Activated gamma-delta T cell (primary cell): ENCODE measurements around the gene HIRA.

ENCODE experiments used
- DNase-seq: peaks from one replicate; lab custom pipeline; 2025; lab: John Stamatoyannopoulos, UW
- total RNA-seq, 2 donors: gene quantifications; one replicate each; lab custom pipeline; 2026; lab: John Stamatoyannopoulos, UW

HIRA gene, protein sequence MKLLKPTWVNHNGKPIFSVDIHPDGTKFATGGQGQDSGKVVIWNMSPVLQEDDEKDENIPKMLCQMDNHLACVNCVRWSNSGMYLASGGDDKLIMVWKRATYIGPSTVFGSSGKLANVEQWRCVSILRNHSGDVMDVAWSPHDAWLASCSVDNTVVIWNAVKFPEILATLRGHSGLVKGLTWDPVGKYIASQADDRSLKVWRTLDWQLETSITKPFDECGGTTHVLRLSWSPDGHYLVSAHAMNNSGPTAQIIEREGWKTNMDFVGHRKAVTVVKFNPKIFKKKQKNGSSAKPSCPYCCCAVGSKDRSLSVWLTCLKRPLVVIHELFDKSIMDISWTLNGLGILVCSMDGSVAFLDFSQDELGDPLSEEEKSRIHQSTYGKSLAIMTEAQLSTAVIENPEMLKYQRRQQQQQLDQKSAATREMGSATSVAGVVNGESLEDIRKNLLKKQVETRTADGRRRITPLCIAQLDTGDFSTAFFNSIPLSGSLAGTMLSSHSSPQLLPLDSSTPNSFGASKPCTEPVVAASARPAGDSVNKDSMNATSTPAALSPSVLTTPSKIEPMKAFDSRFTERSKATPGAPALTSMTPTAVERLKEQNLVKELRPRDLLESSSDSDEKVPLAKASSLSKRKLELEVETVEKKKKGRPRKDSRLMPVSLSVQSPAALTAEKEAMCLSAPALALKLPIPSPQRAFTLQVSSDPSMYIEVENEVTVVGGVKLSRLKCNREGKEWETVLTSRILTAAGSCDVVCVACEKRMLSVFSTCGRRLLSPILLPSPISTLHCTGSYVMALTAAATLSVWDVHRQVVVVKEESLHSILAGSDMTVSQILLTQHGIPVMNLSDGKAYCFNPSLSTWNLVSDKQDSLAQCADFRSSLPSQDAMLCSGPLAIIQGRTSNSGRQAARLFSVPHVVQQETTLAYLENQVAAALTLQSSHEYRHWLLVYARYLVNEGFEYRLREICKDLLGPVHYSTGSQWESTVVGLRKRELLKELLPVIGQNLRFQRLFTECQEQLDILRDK
- total RNA-seq, result 7.6 to 14.1 reads per million in 2 donors

DNA sequence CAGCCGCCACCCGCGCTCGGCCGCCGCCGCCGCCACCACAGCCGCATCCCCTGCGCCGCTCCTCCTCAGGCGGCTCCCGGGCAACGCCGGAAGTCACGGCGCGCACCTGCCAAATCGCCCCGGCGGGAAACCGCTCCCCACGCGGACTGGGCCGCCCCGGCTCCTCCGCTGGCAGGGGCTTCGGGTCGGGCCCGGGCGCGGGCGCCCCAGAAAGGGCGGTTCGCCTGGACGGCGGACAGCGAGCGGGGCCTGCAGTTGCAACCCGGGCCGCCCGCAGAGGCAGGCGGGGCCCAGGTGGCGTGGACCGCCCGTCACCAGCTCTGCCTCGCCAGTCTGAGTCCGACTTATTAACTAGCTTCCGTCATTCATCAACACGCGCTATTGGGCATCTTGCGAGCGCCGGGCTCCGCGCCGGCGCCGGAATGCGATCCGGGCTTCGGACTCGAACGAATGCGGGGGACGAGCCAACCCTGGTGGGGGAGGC, at the start of gene HIRA:
Gene HIRA (minus strand): TSS at position 85 of the 484 bp plus-strand sequence. CDS start 257 bp downstream, outside the sequence.
- DNase-seq, result peak; percentile 78

DNA sequence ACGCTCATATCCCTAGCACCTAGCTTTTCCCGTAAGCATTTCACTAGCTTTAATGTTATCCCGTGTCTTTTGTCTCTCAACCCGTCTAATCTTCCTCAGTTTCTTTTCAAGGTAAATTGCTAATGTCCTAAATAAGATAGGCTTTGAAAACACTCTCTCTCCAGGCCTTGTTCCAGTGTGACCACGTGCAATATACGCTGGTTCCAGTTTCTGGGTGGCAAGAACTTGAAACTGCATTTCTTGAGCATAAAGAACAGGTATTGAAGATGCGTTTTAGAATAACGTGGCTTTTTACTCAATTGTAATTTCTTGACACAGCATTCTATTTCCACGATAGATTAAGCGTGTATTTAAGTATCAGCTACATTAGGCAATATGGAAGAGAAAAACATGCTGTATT, 49.3 kb upstream of the HIRA start:
- DNase-seq, result no peak

DNA sequence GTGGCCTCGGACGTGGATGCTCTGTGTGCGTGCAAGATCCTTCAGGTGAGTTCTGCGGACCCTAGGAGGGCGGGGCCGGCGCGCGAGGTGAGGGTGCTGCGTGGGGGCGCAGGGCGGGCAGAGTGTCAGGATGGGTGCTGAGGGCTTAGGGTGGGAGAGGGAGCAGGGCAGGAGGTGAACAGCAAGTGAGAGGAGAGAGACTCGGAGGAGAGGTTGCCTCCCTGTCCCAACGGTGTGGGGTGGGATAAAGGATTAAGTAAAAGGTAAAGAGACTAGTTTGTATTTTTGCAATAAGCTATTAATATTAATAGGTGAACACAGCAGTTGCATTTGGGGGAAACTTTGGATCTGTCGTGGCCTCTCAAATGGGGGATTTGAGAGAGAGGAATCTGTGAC, 48.6 kb upstream of the HIRA start:
- DNase-seq, result no peak

DNA sequence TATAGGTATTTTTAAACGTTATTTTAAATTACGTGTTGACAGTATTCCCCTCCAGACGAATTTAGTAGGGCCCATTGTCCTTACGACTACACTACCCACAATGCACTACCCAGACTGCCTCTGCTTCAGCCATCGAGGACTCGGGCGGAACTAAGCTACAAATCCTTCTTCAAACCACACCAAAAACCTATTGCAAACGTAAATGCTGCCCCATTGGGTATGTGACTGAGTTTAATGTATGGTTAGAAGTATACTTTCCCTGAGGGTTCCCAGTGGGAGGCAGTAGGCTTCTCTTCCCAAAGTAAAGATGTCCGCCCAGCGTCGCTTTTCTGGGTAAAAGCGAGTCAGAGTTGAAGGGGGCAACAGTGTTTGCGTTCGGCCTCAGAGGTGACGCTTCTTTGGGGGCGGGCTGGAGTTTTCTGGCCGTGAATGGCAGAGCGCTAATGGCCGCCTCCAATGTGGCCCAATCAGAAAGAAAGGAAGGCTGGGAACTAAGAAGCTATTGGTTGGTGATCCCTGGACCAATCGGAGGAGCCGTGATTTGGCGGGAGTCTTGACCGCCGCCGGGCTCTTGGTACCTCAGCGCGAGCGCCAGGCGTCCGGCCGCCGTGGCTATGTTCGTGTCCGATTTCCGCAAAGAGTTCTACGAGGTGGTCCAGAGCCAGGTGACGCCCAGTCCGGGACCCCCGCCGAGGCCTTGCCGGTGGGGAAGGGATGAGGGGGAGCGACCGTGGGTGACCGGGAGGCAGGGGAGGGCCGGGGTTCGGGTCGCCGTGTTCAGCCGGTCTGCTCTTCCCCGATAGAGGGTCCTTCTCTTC, 48.0 kb upstream of the HIRA start, which contains the start of gene CDC45:
Gene CDC45 (plus strand): TSS at position 566 of the 818 bp plus-strand sequence. CDS start 49 bp downstream, at position 615.
- peak; percentile 53 for DNase-seq

DNA sequence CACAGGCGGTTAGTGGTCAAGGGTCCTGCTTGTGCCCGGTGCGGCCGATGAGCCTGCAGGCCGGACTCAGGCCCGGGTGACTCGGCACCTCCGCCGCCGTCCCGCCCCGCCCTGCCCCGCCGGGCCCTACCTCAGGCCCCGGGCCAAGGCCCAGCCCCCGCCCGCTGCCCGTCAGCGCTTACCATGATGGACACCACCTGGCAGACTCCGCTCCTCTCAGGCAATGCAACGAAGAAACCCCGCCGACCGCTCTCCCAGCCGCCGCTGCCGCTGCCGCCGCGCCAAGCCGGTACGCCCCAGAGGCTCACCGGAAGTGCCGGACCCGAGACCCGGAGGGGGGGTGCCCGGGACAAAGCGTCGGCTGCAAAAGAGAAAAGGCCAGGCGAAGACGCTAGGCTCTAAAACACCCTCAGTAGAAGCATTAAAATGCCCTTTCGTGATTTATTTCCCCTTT, 47.4 kb upstream of the HIRA start, which contains the start of gene UFD1:
Gene UFD1 (minus strand): TSS at position 293 of the 454 bp plus-strand sequence. CDS start 108 bp downstream, at position 185.
- peak; percentile 72 for DNase-seq

DNA sequence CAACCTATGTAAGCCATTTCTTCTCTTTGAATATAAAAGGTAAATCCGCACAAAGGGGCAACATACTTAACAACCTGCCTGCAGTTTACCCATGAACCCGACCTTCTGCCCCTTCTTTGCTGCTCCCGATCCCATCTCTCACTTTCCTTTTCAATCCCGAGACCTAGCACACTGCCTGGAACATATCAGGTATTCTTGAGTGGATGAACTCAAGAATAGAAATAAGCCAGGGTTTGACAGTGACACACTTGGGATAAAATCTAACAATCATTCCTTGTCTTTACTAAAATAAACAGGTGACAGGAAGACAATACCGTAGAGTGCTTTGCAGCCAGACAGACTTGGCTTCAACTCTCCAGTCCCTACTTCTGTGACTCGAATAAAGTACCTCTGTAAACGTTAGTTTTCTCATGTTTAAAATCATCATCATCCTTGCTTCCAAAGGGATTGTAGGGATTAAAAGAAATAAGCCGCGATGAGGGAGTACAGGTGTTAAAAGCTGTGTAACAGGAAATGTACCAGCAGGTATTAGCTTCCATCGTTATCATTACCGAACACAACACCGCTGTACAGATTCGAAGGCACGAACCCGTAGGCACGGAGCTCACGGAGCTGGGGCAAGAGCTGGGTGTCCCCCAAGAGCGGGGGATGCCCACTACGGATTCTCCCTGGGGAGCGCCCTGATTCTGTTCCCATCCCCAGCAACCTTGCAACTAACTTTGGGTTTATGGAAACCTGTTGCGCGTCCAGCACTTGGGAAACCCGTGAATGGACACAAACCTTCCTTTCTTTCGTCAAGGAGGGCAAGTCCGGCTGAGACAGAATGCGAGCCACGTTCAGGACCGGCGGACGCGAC, 46.7 kb upstream of the HIRA start:
- no peak for DNase-seq

DNA sequence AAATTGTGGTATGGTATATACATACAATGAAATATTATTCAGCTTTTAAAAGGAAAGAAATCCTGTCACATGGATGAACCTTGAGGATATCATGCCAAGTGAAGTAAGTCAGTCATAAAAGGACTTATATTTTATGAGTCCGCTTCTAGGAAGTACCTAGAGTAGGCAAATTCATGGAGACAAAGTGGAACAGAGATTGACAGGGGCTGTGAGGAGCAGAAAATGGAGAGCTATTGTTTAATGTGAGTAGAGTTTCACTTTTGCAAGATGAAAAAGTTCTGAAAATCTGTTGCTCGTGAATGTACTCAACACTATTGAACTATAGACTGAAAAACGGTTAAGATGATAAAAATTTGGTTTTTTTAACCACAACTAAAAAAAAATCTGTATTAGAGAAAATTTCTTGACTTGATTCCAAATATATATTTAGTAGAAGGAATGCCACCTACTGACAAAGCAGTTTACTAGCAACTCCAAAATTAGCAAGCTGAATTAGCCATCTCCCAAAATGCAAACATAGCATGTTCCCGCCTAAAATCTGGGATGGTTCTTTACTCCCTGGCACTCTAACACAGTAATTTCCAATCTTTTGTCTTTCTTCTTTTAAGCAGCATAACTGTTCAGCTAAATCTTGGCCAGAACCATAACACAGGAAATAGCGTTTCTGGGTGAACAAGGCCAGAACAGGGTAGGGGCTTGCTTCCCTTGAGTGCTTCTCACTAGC, 46.0 kb upstream of the HIRA start:
- DNase-seq, result no peak

DNA sequence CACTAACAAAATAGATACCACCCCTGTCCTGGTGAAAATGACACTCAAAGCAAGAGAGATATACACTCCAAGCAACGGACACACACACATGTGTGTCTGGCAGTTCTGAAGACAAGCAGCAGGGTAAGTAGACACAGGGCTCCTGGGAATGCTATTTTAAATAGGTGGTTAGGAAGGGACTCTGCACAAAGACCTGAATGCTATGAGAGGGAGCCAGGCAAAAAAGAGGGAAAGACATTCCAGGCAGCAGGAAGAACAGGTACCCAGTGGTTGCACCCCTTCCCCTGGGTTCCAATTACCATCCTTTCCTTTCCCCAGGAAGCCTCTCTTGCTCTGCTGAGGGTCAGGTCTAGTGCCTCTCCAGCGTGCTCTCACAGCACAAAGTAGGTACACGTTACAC, 44.5 kb upstream of the HIRA start:
- DNase-seq, result no peak

DNA sequence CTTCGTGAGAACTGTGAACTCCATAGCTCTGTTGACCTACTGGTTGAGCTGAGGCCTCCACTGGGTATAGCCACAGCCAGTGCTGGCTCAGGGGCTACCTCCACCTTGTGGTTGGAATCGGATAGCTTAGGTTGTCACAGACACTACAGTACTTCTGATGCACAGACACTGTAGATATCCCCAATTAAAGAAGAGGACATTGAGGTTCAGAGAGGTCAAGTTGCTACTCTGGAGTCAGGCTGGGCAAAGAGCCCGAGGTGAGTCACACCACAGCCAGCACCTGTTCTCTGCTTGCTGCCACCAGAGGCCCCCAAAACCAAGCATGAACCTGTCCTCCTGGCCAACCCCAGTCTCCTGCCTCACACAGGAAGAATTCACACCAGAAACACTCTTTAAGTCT, 42.0 kb upstream of the HIRA start:
- no peak for DNase-seq

DNA sequence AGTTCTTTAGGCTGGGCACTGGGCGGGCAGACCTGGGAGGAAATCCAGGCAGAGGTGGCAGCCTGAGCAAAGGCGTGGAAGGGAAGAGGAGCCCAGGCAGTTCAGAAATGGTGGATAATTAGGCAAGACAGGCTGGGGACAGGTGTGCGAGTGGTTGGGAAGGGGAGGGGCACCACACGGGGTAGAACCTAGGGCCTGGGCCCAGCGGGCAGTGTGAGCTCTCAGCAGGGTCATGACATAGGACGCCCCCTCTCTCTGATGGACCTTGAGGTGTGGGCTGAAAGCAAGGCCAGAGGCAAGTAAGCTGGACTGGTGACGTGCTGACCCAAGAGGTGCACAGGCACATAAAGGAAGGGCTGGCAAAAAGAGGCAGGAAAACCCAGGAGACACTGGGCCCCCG, 40.7 kb upstream of the HIRA start:
- DNase-seq, result no peak

DNA sequence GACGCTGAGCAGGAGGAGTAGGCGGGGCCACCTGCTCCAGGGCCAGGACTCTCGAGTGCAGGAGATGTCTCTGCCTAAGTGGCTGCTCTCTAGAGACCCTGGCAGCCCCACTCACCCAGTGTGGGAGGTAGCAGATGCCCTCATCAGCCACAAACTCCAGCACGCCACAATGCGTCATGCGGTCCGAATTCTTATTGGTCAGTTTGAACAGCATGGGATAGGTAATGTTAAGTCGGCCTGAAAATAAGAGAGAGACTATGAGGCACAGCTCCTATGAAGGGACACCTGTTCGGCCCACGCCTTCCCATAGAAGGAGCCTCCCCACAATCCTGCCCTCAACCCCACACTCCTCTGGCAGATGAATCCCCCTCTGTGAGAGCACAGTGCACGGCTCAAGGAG, 40.0 kb upstream of the HIRA start:
- DNase-seq, result no peak

DNA sequence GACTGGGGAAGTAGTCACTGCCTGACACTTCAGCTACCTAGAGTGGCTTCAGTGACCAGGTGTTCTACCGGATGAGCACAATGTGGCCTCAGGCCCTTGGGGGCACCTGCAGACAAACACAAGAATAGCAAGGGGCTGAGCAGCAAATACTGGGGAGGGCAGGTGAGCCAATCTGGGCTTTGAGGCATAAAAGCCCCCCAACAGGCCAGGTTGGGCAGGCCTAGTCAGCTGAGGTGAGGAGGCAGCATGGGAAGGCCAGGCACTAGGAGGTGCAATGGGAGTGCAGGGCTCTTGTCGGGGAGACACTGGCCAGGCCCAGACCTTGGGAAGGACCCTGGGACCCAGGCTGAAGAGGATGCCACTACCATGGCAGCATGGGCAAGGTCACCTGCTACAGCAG, 38.5 kb upstream of the HIRA start:
- no peak for DNase-seq

DNA sequence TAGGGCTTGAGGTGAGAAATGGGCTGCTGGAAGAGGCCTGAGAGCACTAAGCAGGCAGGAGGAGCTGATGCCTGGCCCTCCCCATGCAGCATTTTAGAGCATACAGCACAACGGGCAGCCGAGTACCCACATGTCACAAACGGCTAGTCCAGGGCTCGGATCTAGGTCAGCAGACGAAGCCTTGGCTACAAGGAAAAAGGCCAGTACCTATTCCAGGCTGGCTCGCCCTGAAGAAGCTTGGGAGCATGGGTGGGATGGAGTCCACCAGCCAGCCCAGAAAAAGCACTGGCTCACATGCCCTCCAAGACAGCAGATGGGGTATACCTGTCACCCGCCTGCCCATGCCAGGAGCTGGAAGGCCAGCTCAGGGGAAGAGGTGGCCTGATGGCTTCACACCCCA, 37.9 kb upstream of the HIRA start:
- no peak for DNase-seq

DNA sequence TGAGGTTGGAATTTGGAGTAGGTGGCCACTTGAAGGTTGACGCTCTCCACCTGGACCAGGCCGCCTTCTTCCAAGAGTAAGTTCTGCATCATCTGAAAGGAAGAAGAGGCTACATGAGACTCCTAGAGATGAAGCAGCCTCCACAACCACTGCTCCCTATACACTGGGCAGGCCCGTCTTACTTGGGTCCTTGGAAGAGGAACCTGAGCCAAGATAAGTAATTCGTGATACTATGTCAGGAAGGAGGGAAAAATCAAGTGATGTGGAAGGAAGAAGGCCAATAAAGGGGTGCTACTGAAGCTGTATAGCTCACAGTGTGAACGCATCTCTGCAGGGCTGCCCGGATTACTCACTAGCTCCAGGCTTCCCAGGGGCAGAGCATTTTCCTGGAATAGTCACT, 36.4 kb upstream of the HIRA start:
- no peak for DNase-seq

DNA sequence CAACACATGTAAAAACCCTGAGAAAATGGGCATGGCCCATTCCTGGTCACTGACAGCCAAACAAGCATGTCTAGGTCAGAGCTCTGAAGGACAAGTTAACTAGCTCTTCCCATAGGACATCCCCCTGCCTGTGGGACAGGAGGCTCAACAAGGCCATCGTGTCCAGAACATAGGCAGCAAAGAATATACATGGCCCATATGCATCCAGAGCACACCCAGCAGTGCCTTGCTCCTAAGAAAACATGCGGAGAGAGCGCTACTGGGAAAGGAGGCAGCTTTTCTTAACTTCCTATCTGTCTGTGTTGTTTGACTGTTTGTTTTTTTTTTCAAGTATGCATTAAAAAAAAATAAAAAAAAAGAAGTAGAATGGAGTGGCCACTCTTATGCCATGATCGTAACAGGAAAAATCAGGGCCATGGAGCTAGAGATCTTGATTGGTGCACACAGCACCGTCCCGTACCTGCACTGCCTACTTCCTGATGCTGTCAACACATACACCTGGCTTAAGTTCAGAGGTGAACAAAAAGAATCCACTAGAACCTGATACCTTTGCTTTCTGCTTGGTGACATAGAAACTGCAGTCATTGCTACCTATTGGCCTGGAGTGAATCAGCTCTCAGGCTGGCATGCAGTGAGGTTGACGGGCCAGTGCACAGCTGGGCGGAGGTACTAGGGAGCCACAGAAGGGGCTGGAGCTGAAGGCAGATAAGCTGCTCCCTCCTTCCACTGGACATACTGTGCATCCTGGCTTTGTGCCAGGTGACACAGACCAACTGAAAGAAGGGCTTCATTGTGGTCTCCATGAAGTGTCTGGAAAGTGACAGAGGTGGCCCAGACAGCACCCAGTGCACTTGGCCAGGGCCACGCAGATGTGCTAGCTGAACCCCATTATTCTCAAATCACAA, 35.6 kb upstream of the HIRA start:
- no peak for DNase-seq

DNA sequence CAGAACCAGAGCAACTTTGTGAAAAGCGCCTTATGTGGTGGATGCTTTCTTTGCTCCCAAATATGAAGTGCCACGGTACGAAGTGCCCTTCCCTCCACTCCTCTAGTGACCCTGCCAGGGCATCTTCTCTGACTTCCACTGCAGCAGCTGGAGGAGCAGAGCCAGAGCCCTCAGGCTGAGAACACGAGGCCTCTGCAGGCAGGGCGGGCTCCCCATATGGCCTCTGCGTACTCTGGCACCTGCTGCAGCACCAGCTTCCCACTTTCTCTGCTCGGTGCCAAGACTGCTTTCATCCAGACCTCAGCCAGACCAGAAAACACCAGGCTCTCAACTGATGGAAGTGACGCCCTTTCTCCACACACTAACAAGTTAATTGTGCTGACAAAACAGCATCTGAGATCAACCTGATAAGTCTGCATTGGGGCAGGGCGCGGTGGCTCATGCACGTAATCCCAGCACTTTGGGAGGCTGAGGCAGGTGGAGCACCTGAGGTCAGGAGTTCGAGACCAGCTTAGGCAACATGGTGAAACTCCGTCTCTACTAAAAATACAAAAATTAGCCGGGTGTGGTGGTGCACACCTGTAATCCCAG, 34.7 kb upstream of the HIRA start:
- DNase-seq, result no peak

DNA sequence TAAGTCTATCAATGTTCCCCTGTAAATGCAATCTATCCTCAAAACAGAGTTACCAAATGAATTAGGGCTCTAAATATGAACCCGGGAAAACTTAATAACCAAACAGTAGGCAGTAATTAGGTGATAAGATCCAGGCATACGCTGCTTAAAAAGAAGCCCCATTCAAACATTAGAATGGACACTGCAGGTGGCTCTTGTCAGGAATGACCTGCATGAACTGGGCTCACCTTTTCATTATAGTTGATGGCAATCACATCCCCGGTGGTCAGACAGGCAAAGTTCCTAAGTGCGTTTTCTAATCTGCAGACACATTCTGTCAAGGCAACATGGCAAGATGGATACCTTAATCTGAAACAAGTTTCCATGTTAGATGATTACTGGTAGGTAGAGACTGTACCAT, 33.4 kb upstream of the HIRA start:
- no peak for DNase-seq

DNA sequence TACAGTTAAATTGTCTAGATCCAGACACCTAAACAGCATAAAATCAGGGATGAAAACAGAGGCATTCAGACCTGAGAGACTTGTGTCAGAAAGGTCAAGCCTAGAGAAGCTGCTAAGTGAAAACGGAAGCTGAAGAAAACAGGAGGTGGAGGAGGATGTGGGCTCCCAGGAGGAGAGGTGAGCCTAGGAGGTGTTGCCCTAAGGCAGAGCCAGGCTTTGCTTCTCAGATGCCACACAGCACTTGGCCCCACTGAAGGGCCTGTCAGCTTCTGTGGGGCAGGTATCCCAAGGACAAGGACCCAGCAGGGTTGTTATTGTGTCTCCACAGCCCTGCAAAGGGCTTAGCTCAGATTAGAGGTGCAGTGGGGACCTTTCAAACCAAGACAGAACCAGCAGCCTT, 33.0 kb upstream of the HIRA start:
- no peak for DNase-seq
